ENCODE measurements around the gene CERS2.

DNA sequence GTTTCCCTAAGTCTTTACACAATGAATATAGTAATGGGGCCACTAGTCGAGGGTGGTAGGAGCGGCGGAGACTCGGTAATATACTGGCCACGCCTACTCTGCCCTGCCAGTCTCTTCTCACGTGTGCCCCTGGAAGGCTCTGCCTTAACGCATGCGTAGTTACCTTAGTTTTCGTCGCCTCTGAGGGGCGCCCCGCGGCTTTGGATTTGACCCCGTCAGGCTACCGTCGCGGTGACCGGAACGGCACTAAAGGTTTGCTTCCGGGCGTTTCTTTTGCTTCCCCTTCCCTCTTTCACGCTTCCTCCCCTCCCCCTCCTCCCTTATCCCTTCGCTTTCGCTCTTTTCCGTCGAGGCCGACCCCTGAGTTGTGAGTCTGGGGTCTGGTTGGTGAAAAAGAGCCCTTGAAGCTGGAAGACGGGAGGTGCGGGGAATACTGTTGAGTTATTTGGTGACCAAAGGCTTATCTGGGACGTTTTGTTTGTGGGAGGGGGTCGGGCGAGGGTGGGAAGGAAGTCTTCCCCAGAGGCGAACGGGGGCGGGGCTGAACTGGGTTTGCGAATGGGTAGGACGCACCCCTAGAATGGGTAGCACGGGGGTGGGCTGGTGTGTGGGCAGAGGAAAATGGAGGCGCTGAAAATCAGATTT lies 48.4 kb downstream of the CERS2 start, which contains the start of gene SETDB1:
- TF ChIP-seq CTCF (IDR thresholded peaks at IDR 0.05; ENCODE audit: insufficient read depth, low read depth, low read length): no peak
- TF ChIP-seq EZH2 (IDR thresholded peaks at IDR 0.05; ENCODE audit: insufficient read depth, low read length): no peak

Data from astrocyte (in vitro differentiated cells and primary cell).